ENCODE measurements around the gene ARMC9. TPM values are rescaled to one million over a fixed set of nuclear protein-coding genes. Genes with fewer than 3 reads are reported as not detected.

Gene ARMC9
- total and polyA plus RNA-seq, 2 experiments from 2014 or later: 22.5 to 23.7 TPM

DNA sequence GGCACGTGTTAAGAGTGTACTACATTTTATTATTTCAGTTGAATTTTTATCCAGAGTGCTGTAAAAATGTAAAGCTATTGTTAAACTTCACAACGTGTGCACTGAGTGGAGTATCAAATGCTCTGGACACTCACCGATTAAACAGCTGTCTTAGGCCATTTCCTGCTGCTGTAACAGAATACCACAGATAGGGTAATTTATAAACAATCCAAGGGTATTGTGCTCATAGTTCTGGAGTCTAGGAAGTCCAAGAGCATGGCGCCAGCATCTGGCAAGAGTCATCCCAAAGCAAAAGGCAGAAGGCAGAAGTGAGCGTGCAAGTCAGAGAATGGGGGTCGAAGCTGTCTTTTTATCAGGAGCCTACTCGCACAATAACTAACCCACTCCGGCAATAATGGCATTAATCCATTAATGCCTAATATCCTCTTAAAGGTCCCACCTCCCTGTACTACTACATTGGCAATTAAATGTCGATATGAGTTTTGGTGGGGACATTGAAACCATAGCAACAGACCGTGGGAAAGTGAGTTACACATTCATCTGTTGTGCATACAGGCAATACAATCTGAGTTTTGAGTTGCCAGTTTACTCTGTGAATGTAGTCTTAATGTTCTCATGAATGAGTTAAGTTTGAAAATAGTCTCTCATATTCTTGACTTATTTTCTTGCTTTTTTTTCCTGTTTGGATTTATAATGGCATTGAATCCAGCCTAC is 64.8 kb downstream of the ARMC9 start:
- H3K79me2 ChIP-seq: no peaks in the 10 kb centered on the region
- H3K27ac ChIP-seq: no peak overlapping the region
- no peak for DNase-seq (ENCODE audit: low spot score)
- H3K9me2 ChIP-seq (replicated peaks; ENCODE audit: insufficient read depth): no peaks in the 10 kb centered on the region
- H4K20me1 ChIP-seq (ENCODE audit: insufficient read depth, poor library complexity, severe bottlenecking): no peaks in the 10 kb centered on the region
- H2AFZ ChIP-seq: no peak overlapping the region
- 84% methylated on average over 10 of the region's 10 CpGs for WGBS (ENCODE audit: low lambda C conversion rate, missing lambda C conversion rate)
- TF ChIP-seq, protein P1, sequence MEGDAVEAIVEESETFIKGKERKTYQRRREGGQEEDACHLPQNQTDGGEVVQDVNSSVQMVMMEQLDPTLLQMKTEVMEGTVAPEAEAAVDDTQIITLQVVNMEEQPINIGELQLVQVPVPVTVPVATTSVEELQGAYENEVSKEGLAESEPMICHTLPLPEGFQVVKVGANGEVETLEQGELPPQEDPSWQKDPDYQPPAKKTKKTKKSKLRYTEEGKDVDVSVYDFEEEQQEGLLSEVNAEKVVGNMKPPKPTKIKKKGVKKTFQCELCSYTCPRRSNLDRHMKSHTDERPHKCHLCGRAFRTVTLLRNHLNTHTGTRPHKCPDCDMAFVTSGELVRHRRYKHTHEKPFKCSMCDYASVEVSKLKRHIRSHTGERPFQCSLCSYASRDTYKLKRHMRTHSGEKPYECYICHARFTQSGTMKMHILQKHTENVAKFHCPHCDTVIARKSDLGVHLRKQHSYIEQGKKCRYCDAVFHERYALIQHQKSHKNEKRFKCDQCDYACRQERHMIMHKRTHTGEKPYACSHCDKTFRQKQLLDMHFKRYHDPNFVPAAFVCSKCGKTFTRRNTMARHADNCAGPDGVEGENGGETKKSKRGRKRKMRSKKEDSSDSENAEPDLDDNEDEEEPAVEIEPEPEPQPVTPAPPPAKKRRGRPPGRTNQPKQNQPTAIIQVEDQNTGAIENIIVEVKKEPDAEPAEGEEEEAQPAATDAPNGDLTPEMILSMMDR (IDR thresholded peaks at IDR 0.05; ENCODE audit: poor library complexity): no peak
- no peaks in the 10 kb centered on the region for H3K27me3 ChIP-seq
- no peaks in the 10 kb centered on the region for H3K9me3 ChIP-seq (ENCODE audit: low read depth)
- H3K4me1 ChIP-seq (ENCODE audit: insufficient read depth): no peaks in the 10 kb centered on the region
- no peak overlapping the region for H3K4me3 ChIP-seq
- no peaks in the 10 kb centered on the region for H3K36me3 ChIP-seq (replicated peaks; ENCODE audit: insufficient read depth, low read depth)
- no peak overlapping the region for H3K4me2 ChIP-seq

DNA sequence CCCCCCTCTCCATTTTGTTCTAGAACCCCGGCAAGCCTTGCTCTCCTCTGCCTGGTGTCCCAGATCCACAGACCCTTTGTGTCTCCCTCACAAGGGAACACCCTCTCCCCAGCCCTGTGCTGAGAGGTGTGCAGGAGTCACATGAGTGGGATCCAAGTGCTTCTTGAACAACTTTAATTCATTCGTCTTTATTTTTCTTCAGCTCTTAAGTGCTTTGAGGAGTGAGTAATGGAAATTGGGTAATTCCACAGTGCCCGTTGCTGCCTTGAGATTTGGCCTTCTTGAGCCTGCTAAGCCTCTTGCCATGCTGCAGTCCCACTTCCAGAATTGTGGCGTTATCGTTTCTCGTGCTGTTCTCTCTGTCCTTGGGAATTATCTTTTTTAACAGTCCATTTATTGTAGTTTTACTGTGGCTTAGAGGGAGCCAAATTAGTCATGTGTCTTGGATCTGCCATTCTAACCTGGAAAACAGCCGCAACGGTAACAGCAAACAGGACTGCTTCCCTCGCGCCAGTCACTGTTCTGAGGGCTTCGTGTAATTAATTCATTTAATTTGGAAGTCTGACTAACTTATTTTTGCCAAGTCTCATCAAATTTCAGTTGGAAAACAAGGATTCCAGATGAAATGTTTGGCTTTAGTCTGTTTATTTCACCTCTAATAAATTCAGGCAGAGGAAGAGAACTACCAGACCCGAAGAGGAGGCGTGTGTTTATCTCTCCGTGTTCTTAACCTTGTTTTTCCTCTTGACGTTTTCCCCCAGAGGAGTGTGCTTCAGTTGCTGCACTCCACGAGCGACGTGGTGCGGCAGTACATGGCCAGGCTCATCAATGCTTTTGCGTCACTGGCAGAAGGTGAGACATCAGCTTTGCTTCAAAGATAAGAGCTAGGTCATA is 72.0 kb downstream of the ARMC9 start:
- no peaks in the 10 kb centered on the region for H3K36me3 ChIP-seq (replicated peaks; ENCODE audit: insufficient read depth, low read depth)
- H3K4me2 ChIP-seq: peak overlapping the region; percentile 36
- peaks cover 13% of the 10 kb centered on the region for H3K4me1 ChIP-seq (ENCODE audit: insufficient read depth)
- H3K27me3 ChIP-seq: no peaks in the 10 kb centered on the region
- H3K27ac ChIP-seq: peak overlapping the region; percentile 61
- 56% methylated on average over 20 of the region's 20 CpGs for WGBS (ENCODE audit: low lambda C conversion rate, missing lambda C conversion rate)
- no peak overlapping the region for H3K4me3 ChIP-seq
- no peaks in the 10 kb centered on the region for H3K79me2 ChIP-seq
- TF ChIP-seq, protein P1 (IDR thresholded peaks at IDR 0.05; ENCODE audit: poor library complexity): no peak
- H4K20me1 ChIP-seq (ENCODE audit: insufficient read depth, poor library complexity, severe bottlenecking): no peaks in the 10 kb centered on the region
- DNase-seq (ENCODE audit: low spot score): peak; percentile 35
- no peak overlapping the region for H2AFZ ChIP-seq
- H3K9me2 ChIP-seq (replicated peaks; ENCODE audit: insufficient read depth): no peaks in the 10 kb centered on the region
- no peaks in the 10 kb centered on the region for H3K9me3 ChIP-seq (ENCODE audit: low read depth)

DNA sequence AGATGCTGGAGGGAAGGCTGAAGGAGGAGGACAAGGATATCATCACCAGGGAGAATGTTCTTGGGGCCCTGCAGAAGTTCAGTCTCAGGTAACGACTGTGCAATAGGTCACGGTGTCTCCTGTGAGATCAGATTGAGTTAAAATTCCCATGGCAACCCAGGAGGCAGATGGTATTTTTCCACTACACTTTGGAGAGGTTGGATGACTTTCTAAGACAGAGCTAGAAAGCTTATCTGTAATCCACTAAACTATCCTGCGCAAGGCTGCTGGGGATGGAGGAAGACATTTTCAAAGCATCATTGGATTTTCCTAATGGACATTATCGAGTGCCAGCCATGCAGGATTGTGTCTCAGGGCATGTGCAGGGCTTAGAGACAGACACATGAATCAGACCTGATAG is 74.6 kb downstream of the ARMC9 start:
- Histone ChIP-seq H3K4me1 (ENCODE audit: insufficient read depth) (peaks cover 13% of the 10 kb centered on the region), H3K27me3 (no peaks in the 10 kb centered on the region), H2AFZ (no peak overlapping the region), H3K27ac (no peak overlapping the region), H3K9me3 (ENCODE audit: low read depth) (no peaks in the 10 kb centered on the region), H3K79me2 (no peaks in the 10 kb centered on the region), H3K4me3 (no peak overlapping the region), H3K4me2 (no peak overlapping the region), H3K36me3 (replicated peaks; ENCODE audit: insufficient read depth, low read depth) (no peaks in the 10 kb centered on the region), H3K9me2 (replicated peaks; ENCODE audit: insufficient read depth) (no peaks in the 10 kb centered on the region), H4K20me1 (ENCODE audit: insufficient read depth, poor library complexity, severe bottlenecking) (no peaks in the 10 kb centered on the region)
- no peak for DNase-seq (ENCODE audit: low spot score)
- WGBS (ENCODE audit: low lambda C conversion rate, missing lambda C conversion rate): 84% methylated on average over 4 of the region's 4 CpGs
- TF ChIP-seq EZH2phosphoT487 (IDR thresholded peaks at IDR 0.05; ENCODE audit: low read depth, severe bottlenecking, unreplicated experiment) (no peak), EZH2 (IDR thresholded peaks at IDR 0.05; ENCODE audit: borderline replicate concordance) (no peak)
- TF ChIP-seq, protein P1 (IDR thresholded peaks at IDR 0.05; ENCODE audit: poor library complexity): no peak
